ENCODE data around the gene KHDRBS2. TPM values are rescaled to one million over a fixed set of nuclear protein-coding genes. Genes with fewer than 3 reads are reported as not detected.

The KHDRBS2 gene
- total RNA-seq, 1 experiment from 2014 or later, result 2.7 TPM

DNA sequence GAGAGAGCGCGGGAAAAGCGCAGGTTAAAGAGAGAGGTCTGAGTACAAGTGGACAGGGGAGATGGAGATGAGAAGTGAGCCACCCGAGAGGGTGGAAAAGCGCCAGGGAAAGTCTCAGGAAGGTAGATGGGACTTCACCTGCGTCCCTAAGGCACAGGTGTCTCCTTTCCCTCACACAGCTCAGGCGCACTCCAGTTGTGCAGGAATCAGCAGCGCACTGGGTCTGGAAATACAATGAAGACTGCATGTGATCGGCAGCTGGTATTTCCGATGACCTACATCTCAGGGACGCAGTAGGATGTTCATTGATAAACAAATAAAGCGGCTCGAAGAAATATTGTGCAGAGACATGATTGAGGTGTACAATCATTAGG, 432 bp upstream of the KHDRBS2 start:
- Histone ChIP-seq H3K79me1 (ENCODE audit: insufficient read depth, low read depth, low read length, poor library complexity, severe bottlenecking) (no peaks in the 10 kb centered on the region), H3K23me2 (ENCODE audit: insufficient read length, low read depth, low read length, poor library complexity, severe bottlenecking) (peaks cover 5% of the 10 kb centered on the region), H3K4ac (ENCODE audit: low read depth, low read length) (no peak overlapping the region), H3K27ac (ENCODE audit: insufficient read length, low read depth, low read length) (no peak overlapping the region), H2BK120ac (ENCODE audit: low read depth, low read length, poor library complexity, severe bottlenecking) (no peak overlapping the region), H4K91ac (ENCODE audit: insufficient read length, low read depth, low read length) (no peak overlapping the region), H3K4me1 (ENCODE audit: insufficient read depth, low read length) (no peaks in the 10 kb centered on the region), H4K8ac (replicated peaks; ENCODE audit: insufficient read length, low read depth, low read length) (no peak overlapping the region), H2BK5ac (ENCODE audit: insufficient read length, low read length) (no peak overlapping the region), H3K27me3 (ENCODE audit: insufficient read depth, low read length) (no peaks in the 10 kb centered on the region; the same call in 1 of the 2 replicates), H4K20me1 (ENCODE audit: control insufficient read depth, insufficient read depth, insufficient read length) (no peaks in the 10 kb centered on the region), H3T11ph (ENCODE audit: low read length) (no peak overlapping the region), H2AK5ac (ENCODE audit: insufficient read length, low read length) (no peak overlapping the region), H3K23ac (ENCODE audit: insufficient read length, low read depth, low read length) (no peak overlapping the region), H2AFZ (ENCODE audit: low read length) (no peak overlapping the region), H2BK15ac (ENCODE audit: low read depth, low read length) (no peak overlapping the region), H3K18ac (ENCODE audit: insufficient read length, low read depth, low read length) (no peak overlapping the region), H3K9ac (ENCODE audit: extremely low read depth, insufficient read length, low read length) (peak overlapping the region; percentile 1), H3K14ac (ENCODE audit: insufficient read depth, low read length) (no peak overlapping the region), H2BK12ac (ENCODE audit: insufficient read length, low read depth, low read length) (no peak overlapping the region), H3K56ac (ENCODE audit: insufficient read length, low read depth, low read length) (no peak overlapping the region), H3K9me3 (ENCODE audit: control insufficient read depth, low read depth, low read length) (no peaks in the 10 kb centered on the region), H2BK20ac (ENCODE audit: low read depth, low read length, poor library complexity, severe bottlenecking) (no peak overlapping the region), H4K5ac (ENCODE audit: insufficient read length, low read depth, low read length) (no peak overlapping the region), H3K79me2 (ENCODE audit: insufficient read depth, low read length) (no peaks in the 10 kb centered on the region; the same call in 1 of the 2 replicates), H3K4me2 (ENCODE audit: insufficient read depth, insufficient read length, low read length) (peak overlapping the region; percentile 76)
- no peak for DNase-seq
- Mint-ChIP-seq H3K4me1 (peaks cover 25 to 26% of the 10 kb centered on the region in 2 experiments), H3K27ac (peak overlapping the region in 2 of 3 experiments; percentile 9 to 88; a peak in 4 of 7 replicates), H3K36me3 (ENCODE audit: insufficient read depth in 1 of 3, low read depth in 3 of 3) (no peaks in the 10 kb centered on the region), H3K9me3 (no peaks in the 10 kb centered on the region), H3K27me3 (ENCODE audit: low read depth) (peaks cover 34% of the 10 kb centered on the region), H3K4me3 (peak overlapping the region; percentile 75 to 95)
- TF ChIP-seq, protein P1, sequence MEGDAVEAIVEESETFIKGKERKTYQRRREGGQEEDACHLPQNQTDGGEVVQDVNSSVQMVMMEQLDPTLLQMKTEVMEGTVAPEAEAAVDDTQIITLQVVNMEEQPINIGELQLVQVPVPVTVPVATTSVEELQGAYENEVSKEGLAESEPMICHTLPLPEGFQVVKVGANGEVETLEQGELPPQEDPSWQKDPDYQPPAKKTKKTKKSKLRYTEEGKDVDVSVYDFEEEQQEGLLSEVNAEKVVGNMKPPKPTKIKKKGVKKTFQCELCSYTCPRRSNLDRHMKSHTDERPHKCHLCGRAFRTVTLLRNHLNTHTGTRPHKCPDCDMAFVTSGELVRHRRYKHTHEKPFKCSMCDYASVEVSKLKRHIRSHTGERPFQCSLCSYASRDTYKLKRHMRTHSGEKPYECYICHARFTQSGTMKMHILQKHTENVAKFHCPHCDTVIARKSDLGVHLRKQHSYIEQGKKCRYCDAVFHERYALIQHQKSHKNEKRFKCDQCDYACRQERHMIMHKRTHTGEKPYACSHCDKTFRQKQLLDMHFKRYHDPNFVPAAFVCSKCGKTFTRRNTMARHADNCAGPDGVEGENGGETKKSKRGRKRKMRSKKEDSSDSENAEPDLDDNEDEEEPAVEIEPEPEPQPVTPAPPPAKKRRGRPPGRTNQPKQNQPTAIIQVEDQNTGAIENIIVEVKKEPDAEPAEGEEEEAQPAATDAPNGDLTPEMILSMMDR (conservative IDR thresholded peaks at IDR 0.05), result no peak
- WGBS (ENCODE audit: extremely low coverage, insufficient read length, low lambda C conversion rate), result no CpG with 5 or more reads among the region's 13 CpGs

Data from H9 (cell line).